Psoas muscle (tissue), 8 donors: Measurements from ENCODE around the gene GYS1. TPM values are rescaled to one million over a fixed set of nuclear protein-coding genes. Genes with fewer than 3 reads are reported as not detected.

ENCODE experiments used
- ATAC-seq, 4 donors: fragments of 200-7000 bp; cut with Tn5 transposase; one replicate each; pipeline ENCODE4 v1.9.1; 2020; ENCODE audit warnings: moderate library complexity in 3 of 4, mild to moderate bottlenecking in 2 of 4
- DNase-seq, 2 donors: peaks; one replicate each; pipeline ENCODE4 v3.0.0-alpha.2; 2020
- H3K27ac ChIP-seq: fragments of 200-600 bp; one replicate; pipeline ENCODE4 v1.8.0; 2022
- H3K27me3 ChIP-seq, 3 donors: fragments of 200-600 bp in 1 of 3; one replicate each; pipeline versions ENCODE4 v1.6.1 to v1.8.0; 2013 to 2022; ENCODE audit warnings: low read length in 2 of 3, mild to moderate bottlenecking in 2 of 3, moderate library complexity in 1 of 3; ENCODE audit not compliant: insufficient read depth in 3 of 3
- H3K36me3 ChIP-seq, 2 donors: fragments of 200-600 bp in 1 of 2; one replicate each; pipeline versions ENCODE4 v1.6.1 to v1.8.0; 2013 to 2022; ENCODE audit warnings: low read depth in 1 of 2, mild to moderate bottlenecking in 1 of 2, moderate library complexity in 1 of 2; ENCODE audit not compliant: insufficient read depth in 1 of 2
- H3K4me1 ChIP-seq: fragments of 200-600 bp; one replicate; pipeline ENCODE4 v1.8.0; 2022
- H3K4me3 ChIP-seq: fragments of 200-600 bp; one replicate; pipeline ENCODE4 v1.8.0; 2022; ENCODE audit warnings: mild to moderate bottlenecking
- H3K9me3 ChIP-seq: fragments of 200-600 bp; one replicate; pipeline ENCODE4 v1.8.0; 2022
- CTCF ChIP-seq: fragments of 200-600 bp; IDR thresholded peaks from one replicate; pipeline ENCODE4 v1.8.0; 2022; ENCODE audit warnings: antibody characterized with exemption
- WGBS, 3 donors: extraction: QIAGEN DNeasy Blood & Tissue Kit; methylation state at CpG; one replicate each; pipeline versions ENCODE4 v1.1.6 to v1.1.7; 2013; 5-methylcytosine and 5-hydroxymethylcytosine counted together
- intact Hi-C, 2 donors: fragments of 100-400 bp; cut with DNase I; formaldehyde crosslinking; loops; one replicate each; pipeline versions ENCODE4 v1.11.0 to v1.14.2; 2022
- polyA plus RNA-seq, 3 donors: library from polyadenylated mRNA; stranded (reverse); fragments of 200-250 nt; gene quantifications; one replicate each; pipeline ENCODE4 v1.2.3, GENCODE V29; 2013
- total RNA-seq, 4 donors: library from RNA; stranded (reverse); fragmentation: NEBNext Ultra II Directional in 2 of 4; extraction: Animal tissue kit (Norgen Biotek cat#: 25700) in 2 of 4; gene quantifications; one replicate each; pipeline versions ENCODE4 v1.2.1 to v1.2.4, GENCODE V29; 2021 to 2023
- donor health status: healthy with polysubstance abuse.
- donor health status: DM: no; HTN: no; CAD: no; lungs with moderate emphysema.
- donor health status: Bipolar disorder and iron deficiency.
- donor health status: healthy.
- donor health status: DM: yes; HTN: yes; CAD: no.
- donor health status: DM: no; HTN: no; CAD: no.
- donor health status: DM: no; HTN: no; CAD: no.
- donor health status: DM: yes; HTN: yes; CAD: no.

The GYS1 gene
- total and polyA plus RNA-seq, 7 donors, result 30.9 to 331 (median 147) TPM

- ATAC-seq (peak; percentile 71 to 78 (median 75)), DNase-seq (peak; percentile 62 to 80)
- intact Hi-C loops, result no loop called here
- TF ChIP-seq CTCF, result peak; percentile 50
- Histone ChIP-seq H3K27ac (no peak overlapping the region), H3K4me3 (peak overlapping the region; percentile 66), H3K27me3 (no peaks in the 10 kb centered on the region), H3K4me1 (peaks cover 7% of the 10 kb centered on the region), H3K9me3 (no peaks in the 10 kb centered on the region), H3K36me3 (peaks cover 12 to 29% of the 10 kb centered on the region in 2 donors)
- WGBS, 3 donors, result 0 to 1% (median 1%) methylated on average over 59 to 62 of the region's 62 CpGs
Observed at GRCh38 chr19:49017666-49018351, 24.7 kb upstream of the GYS1 start.

GRCh38 chr19:49017041-49017665 lies 24.0 kb upstream of the GYS1 start, which contains the start of gene LHB:
TSS of gene LHB (minus strand) at chr19:49017091. CDS start at chr19:49017081, 10 bp downstream.
- Histone ChIP-seq H3K27me3 (no peaks in the 10 kb centered on the region), H3K9me3 (no peaks in the 10 kb centered on the region), H3K27ac (no peak within 1 kb of the TSS), H3K4me3 (peak within 1 kb of the TSS; percentile 66), H3K36me3 (peaks cover 12 to 34% of the 10 kb centered on the region in 2 donors), H3K4me1 (peaks cover 7% of the 10 kb centered on the region)
- WGBS, 3 donors, result 67 to 69% (median 67%) methylated on average over 16 to 17 of the region's 17 CpGs
- TF ChIP-seq CTCF, result no peak
- DNase-seq (no peak), ATAC-seq (no peak)
- intact Hi-C loops, result no loop called here

- ATAC-seq (no peak), DNase-seq (no peak)
- Histone ChIP-seq H3K27me3 (no peaks in the 10 kb centered on the region), H3K36me3 (peaks cover 12 to 43% of the 10 kb centered on the region in 2 donors), H3K27ac (no peak overlapping the region), H3K9me3 (no peaks in the 10 kb centered on the region), H3K4me1 (peaks cover 7% of the 10 kb centered on the region), H3K4me3 (no peak overlapping the region)
- intact Hi-C loops, result no loop called here
- WGBS, 3 donors, result 90 to 96% (median 94%) methylated on average over 23 to 26 of the region's 29 CpGs
- no peak for TF ChIP-seq CTCF
Observed at GRCh38 chr19:49016067-49016839, 23.1 kb upstream of the GYS1 start.

GRCh38 chr19:49014870-49015255 lies 21.8 kb upstream of the GYS1 start:
- H3K27ac ChIP-seq, result no peak overlapping the region
- H3K4me3 ChIP-seq, result no peak overlapping the region
- no peaks in the 10 kb centered on the region for H3K9me3 ChIP-seq
- no peak for TF ChIP-seq CTCF
- WGBS, 3 donors, result 90 to 95% (median 91%) methylated on average over 18 of the region's 18 CpGs
- peaks cover 7% of the 10 kb centered on the region for H3K4me1 ChIP-seq
- peaks cover 17 to 57% of the 10 kb centered on the region in 2 donors for H3K36me3 ChIP-seq
- intact Hi-C loops, result loop anchor here in 1 of 2 donors (5.0 kb wide), 1 partner anchor 42 kb away; the partner anchor contains the start of gene CGB7
- DNase-seq, result no peak
- H3K27me3 ChIP-seq, result no peaks in the 10 kb centered on the region
- no peak for ATAC-seq
